HG03097 (cell line): ENCODE measurements around the gene MMRN1.

Experiments used
- ATAC-seq: cut with Tn5 transposase; IDR thresholded peaks from one replicate; pipeline ENCODE4 v1.9.1; 2021; ENCODE audit not compliant: unreplicated experiment, low FRiP score

Gene MMRN1

DNA sequence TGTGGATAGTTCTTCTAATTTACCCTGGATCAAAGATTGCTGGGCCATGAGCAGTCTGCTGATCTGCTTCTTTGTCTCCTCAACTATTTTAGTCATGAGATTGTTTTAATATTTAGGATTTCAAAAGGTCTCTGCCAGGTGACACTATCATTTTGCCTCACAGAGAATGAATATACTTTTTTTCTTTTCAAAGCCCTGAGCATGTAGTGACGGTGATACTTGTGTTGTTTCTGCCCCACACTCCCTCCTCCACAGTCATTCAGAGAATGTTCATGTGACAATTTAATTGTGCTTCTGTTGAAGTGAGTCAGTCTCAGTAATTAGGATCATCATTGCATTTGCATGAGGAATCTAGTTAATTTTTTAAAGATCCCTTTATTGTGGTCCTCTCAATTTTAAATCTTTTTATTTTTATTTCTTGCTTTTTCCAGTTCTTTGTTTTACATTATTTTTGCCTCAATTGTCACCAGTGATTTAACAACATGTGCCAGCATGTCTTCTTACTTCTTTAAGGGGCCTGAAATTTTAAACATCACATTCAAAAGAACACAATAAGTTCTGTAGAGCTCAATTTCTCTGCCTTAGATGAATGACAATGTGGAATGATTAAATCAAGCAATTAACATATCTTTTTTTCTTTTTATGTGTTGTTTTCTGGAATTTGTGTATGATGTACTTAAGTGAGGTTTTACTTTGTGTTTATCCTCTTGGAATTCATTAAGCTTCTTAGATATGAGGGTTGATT is 12.3 kb downstream of the MMRN1 start:
- ATAC-seq, result no peak

DNA sequence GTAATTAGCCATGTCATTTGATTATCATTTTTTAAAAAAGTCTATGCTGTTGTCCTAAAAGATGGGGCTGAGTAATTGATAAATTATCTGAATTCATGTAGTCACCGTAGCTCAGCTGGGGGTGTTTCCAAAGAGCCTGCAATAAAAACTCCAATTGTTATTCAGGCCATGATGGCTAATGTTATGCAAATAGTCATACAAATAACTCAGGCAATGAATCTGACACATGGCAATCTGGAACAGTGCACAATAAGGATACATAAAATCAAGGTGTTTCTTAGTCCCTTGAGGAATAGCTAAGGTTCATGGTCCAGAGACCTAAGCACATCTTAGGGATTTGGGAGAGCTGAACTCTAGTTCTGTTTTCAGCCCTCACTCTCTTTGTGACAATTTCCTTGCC is 15.2 kb downstream of the MMRN1 start:
- no peak for ATAC-seq

DNA sequence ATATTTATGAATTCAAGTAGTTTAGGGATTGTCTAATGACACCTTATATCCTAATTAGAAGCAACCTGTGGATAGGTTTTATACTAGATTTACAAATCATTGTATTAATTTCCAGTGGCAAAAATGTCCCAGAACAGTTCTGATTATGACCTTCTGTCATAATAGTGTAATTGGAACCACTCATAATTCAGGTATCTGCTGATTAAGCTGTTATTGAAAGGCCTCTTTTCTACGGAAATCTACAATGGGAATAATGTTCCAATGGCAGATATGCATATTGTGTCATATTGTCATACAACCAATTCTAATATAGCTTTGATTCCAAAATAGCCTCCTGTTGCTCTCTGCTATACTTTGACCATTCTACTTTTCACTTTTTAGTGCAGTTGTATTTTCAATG is 19.0 kb downstream of the MMRN1 start:
- no peak for ATAC-seq

DNA sequence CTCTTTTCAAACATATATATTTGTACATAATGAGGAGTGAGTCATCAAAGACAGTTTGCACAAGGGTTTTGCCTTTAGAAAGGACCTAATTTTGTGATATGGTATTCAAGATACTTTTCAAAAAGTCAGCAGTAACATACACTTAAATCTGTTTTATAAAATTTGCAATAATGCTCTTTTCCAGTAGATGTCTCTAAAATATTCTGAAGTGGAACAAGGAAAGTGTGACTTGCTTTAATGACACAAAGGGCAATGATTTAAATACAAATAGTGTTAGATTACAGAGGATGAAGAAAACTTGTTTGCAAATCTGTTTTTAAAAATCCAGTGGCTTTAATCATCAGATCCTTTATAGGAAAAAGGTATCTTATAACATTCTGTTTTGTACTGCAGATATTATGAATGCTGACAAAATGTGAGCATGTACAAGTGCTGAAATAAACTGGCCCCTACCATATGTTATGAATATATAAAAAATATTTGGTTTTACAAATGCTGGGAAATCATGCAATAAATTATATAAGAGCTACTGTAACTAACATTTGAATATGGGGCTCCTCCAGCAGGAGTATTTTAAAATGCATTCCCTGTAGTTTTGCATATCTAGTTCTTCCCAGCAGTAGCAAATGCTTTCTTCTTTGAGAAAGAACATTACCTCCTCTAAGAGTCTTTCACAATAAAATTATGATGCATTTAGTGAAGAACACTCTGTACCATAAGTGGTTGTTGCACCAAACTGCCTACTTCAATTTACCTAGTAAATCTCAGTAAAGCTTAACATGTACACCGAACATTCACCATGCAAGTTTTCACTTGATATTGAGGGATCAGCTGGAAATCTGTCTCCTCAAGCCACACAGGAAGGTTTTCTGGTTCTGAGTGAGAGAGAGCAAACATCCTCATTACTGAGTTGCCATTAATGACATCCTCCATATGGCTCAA is 20.2 kb downstream of the MMRN1 start:
- ATAC-seq, result no peak

DNA sequence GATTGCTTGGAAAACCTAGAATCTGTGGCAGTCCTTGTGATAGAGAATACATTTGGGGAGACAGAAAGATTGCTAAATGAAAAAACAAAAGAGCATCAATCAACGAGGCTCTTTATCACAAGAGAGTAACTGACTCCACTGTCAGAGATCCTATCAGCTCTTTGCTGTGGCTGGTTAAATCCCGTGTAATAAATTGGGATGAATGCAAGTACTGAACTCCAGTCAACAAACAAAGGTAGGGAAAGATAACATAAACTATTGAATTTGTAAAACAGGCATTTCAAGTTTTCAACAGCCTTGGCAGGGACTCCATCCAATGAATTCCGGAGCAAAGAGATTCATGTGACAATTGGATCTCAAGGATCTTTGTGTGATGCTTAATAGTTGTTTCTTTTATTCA is 21.3 kb downstream of the MMRN1 start:
- no peak for ATAC-seq

DNA sequence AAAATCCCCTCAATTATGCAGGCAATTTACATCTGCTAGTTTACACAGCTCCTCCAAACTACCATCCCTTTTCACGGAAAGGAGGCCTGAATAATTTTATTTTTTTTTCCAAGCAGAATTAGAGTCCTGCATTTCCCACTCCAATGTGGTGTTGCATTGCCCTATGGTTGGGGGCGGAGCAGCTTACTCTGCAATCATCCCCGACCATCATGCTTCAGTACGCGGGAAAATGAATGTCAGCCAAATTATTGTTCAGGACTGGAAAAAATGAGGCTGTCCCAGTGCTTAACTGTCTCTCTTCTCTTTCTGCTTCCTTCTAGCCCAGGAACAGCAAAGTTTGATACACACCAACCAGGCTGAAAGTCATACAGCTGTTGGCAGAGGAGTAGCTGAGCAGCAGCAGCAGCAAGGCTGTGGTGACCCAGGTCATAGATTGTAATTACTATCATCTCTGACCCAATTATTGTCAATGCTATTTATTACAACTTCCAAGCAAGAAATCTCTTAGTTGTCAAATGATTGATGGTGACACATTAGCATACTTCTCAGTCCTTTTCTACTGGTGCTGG is 28.3 kb downstream of the MMRN1 start:
- ATAC-seq, result no peak

DNA sequence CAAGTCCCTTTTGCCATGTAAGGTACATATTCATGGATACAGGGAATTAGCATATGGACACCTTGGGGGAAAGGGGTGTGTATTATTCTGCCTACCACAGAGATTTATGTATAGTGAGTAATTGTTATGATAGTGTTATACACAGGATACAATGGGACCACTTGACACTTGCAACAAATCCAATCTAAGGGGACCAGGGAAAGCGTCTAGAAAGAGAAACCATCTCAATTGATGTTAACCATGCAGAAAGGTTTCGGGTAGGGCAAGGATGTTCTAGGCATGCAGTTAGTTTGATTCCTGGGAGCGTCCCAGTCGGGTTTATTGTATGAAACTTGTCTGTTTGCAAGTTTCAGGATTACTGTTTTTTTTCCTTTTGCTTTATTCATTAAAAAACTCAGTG is 34.2 kb downstream of the MMRN1 start:
- peak; percentile 32 for ATAC-seq

DNA sequence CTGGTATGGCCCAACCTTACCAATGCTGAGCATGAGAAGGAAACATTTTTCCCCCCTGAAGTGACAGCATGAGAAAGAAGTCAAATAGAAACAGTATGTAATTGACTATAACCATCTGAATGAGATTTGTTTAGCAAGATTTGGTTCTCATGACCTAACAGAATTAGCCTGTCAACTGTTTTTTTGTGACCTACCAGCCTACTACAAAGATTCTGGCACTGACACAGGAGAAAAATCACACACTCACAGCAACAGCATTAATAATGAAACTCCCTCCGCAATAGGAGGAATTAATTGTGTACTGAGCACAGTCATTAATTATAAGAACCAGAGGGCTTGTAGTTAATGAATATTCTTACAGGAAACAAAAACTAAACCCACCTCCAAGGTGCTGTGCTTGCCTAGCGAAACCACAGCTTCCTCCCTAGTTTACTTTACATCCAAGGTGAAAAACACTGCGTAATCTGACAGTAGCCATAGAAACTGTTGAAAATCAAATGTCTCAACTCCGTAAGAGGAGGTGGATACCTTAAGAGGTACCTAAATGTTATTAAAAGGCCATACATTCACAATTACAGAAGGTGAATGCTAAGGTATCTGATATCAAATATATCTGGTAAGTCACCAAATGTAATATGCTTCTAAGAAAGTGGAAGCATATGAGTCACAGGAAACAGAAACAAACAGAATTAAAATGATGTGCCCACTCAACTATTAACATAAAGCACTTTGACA is 34.9 kb downstream of the MMRN1 start:
- ATAC-seq, result peak; percentile 94

DNA sequence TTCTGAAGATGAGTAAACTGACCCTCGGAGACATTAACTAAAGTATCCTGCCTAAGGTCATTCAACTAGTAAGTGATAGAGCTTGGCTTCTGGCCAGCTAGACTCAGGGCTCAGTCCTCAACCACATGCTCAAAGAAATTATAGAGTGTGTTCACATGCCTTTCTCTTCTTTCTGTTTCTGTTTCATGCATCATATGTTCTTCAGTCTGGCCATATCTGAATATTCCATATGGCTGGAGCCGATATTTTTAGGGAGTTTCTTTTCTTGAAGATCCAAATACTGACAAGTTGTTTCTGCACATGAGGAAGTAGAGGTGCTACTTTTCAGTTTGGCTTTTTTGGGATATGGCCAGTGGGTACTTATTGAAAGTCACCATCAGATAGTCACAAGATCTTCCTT is 44.9 kb downstream of the MMRN1 start:
- ATAC-seq, result no peak

DNA sequence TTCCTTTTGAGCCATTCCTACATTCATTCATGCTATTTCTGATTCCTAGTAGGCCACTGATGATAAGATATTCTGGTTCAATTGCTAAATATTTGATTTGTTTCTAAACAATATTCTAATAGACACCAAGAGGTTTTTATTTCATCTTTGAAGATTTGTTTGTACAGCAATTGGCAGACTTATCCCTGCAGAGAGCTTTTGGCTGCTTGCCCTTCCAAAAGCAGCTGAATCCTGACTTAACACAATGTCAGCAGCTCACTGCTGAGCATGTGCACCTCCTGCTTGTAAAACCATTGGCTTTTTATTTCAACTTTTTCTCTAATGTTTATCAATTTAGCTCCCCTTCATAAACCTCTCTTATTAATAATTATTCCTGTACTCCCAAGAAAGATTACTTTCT is 45.3 kb downstream of the MMRN1 start:
- ATAC-seq, result no peak

DNA sequence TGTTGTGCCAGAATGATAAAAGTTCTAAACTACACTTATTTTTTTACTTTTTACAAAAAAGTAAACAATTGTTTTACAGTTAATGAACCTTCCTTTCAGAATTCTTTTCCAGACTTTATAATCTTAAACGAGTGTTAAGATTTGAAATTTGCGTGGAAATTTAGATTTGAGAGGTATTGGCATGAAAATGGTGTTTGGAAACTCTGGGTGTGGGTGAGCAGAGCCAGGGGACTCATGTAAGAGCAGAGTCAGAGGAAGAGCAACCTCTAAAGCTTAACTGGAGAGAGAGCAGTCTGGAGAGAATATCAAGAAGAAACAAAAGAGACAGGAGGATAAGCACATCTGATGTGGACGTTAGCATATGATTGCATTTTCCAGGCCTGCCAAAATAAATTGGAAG is 48.2 kb downstream of the MMRN1 start:
- no peak for ATAC-seq

DNA sequence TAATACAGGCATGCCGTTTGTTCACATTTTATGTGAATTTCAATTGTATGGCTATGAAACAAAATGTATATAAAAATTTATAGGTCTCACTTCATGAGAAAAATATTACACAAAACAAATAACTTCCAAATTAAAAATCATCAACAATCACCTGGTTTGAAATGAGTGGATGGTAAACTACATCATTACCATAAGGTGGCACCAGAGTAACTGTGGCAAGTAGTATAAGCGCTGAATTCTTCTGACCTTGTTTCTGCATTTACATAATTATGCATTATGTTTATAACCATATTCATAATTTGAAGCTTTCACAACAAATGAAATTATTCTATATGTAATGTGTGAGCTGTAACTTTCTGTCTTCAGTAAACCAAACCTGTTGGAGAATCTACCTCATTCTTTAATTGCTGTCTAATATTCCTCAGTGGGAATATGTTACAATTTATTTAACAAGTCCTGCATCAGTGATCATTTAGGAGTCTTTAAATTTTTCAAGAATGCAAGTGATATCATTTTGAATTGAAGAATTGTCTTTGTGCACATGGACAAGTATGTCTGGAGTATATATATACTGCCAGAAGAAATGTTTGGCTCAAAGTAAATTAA is 55.2 kb downstream of the MMRN1 start:
- no peak for ATAC-seq

DNA sequence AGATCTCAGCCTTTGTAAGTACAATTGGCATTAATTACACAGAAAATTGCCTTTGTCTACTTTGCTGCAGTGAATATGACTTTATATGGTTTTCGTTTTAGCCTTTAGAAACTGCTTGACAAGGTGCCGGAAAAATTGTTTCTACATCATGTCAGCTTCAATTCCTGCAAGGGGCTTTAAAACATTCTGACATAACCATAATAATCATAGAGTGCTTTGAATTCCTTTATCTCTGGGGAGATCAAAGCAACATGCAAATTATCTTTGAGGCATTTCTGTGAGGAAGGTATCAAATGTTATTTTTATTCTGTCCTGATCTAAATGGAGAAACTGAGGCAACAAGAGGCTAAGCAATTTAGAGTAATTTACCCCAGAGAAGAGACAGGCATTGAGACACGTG is 57.8 kb downstream of the MMRN1 start:
- ATAC-seq, result no peak

DNA sequence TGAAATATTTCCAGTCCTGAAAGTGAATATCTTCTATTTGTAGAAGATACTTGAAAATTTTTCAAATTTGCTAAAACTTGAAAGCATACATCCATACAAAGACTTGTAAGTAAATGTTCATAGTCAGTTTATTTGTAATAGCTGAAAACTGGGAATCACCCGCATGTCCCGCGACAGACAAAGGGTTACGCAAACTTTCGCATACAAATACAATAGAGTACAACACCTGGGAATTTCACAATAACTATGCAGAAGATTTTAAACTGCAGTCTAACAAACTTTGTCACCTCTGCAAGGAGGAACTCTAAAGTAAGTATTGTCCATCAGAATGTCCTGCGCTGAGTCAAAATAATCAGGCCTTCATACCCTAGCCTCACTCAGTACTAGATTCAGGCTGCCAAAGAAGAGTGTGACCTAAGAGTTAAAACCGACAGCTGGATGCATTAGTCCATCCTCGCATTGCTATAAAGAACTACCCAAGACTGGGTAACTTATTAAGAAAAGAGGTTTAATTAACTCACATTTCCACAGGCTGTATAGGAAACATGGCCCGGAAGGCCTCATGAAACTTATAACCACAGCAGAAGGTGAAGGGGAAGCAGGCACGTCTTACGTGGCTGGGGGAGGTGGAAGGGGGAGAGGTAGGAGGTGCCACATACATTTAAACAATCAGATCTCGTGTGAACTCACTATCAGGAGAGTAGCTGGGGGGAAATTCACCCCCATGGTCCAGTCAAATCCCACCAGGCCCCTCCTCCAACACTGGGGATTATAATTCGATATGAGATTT is 60.4 kb downstream of the MMRN1 start:
- ATAC-seq, result no peak

DNA sequence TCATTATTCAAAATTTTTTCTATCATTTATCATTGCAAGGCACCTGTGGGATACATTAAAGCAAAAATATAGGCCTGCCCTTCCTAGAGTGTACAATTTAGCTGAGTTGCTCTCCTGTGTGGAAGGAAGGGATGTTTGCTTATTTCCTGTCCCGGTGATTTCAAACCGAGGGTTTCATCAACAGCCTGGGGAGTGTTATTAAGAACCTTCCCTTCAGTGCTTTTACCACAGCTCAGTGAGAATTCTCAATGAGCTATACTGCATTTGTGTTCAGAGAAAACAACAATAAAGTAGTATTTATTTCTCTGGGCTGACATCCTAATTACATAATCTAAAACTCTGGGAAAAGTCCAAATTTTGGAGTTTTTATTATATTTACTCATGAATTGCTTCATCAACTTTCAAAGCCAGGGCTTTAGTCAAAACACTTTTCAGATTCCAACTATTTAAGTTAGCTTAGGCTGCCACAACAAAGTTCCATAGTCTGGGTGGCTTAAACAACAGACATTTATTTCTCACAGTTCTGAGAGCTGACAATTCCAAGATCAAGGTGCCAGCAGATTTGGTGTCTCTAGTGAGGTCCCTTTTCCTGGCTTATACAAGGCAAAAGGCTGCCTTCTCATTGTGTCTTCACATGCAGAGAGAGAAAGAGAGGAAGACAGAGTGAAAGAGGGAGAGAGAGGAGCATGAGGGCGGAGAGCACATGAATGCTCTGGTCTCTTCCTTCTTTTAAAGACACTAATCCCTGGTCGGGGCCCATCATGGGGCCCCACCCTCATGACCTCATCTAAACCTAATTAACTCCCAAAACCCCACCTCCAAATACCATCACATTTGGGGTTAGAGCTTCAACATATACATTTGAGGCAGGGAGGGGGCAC is 62.6 kb downstream of the MMRN1 start:
- no peak for ATAC-seq

DNA sequence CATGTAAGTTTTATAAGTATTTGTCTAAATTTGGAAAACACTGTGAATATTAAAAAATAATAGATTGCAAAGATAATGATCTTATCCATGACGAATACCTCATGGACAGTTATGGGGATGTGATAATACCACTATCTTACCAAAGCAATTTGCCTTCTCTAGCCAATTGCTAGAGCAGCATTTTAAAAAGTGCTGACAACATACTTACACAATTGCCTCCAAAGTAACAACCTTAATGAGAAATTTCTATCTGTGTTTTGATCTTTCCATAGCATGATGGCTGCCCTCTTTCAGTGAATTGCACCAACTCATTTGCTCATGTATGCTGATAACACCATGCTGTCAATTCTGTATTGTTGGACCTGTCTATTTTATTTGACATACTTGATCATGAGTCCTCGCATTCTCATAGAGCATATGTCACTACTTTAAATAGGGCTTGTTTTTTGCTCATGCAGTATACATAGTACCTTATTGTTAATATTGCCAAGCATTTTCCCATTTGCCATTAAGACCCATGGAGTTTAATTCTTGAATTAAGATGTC is 87.2 kb downstream of the MMRN1 start:
- no peak for ATAC-seq

DNA sequence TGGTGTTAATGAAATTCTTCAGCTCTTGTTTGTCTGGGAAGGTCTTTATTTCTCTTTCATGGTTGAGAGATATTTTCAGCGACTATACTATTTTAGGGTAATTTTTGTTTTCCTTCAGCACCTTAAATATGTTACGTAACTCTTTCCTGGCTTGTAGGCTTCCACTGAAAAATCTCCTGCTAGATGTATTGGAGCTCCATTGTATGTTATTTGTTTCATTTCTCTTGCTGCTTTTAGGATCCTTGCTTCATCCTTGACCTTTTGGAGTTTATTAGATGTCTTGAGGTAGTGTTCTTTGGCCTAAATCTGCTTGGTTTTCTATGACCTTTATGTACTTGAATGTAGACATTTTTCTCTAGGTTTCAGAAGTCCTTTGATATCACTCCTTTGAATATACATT is 93.6 kb downstream of the MMRN1 start:
- no peak for ATAC-seq

DNA sequence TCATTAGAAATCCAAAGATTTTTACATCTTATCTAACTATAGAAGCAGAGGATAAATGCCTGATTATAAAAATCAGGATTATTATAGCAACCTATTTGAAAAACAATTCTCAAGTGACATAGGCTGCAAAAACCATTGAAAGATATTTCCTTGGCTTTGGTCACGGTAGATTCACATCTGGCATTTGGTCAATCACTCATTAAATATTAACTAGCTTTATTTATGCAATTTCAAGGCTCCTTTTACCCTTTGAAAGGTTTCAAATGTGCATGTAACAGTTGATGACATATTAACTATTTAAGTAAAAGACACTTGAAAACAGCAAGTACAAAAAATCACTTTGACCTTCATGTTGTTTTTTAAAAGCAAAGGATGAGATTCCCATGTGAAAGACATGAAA is 98.1 kb downstream of the MMRN1 start:
- no peak for ATAC-seq
